Stimulated activated CD4-positive, alpha-beta T cell treated with anti-CD3 and anti-CD28 coated beads, Interleukin-15, amount 100 ng/mL, for 48 hours (primary cell): ENCODE measurements around the gene SYNE1.
"Not testable (repeated sequence)": the region's sequence is repeated elsewhere in the genome, so short reads cannot be mapped to it uniquely, and the experiment has no call there.

ENCODE experiments used
- DNase-seq, 2 donors: peaks; one replicate each; pipeline ENCODE4 v3.0.0-alpha.2; 2020; ENCODE audit warnings: low read depth in 2 of 2

SYNE1 gene

GRCh38 chr6:152372945-152373344, 264.2 kb downstream of the SYNE1 start:
- DNase-seq, result no peak

- no peak for DNase-seq
Measured at GRCh38 chr6:152371775-152372174, 265.4 kb downstream of the SYNE1 start.

GRCh38 chr6:152368751-152369624, 268.2 kb downstream of the SYNE1 start:
- DNase-seq, result no peak

- no peak for DNase-seq
Measured at GRCh38 chr6:152364866-152365265, 272.3 kb downstream of the SYNE1 start.

GRCh38 chr6:152360034-152360433, 277.1 kb downstream of the SYNE1 start:
- no peak for DNase-seq

- no peak for DNase-seq
Measured at GRCh38 chr6:152356662-152357061, 280.5 kb downstream of the SYNE1 start.

GRCh38 chr6:152356016-152356415, 281.1 kb downstream of the SYNE1 start:
- DNase-seq, result no peak

GRCh38 chr6:152355166-152355565, 282.0 kb downstream of the SYNE1 start:
- no peak for DNase-seq

GRCh38 chr6:152353440-152353839, 283.7 kb downstream of the SYNE1 start:
- DNase-seq, result no peak

- no peak for DNase-seq
Measured at GRCh38 chr6:152351742-152352141, 285.4 kb downstream of the SYNE1 start.

GRCh38 chr6:152351110-152351509, 286.1 kb downstream of the SYNE1 start:
- no peak for DNase-seq

- DNase-seq, result no peak
Measured at GRCh38 chr6:152348116-152348515, 289.0 kb downstream of the SYNE1 start.

- DNase-seq, result no peak
Measured at GRCh38 chr6:152343735-152344360, 293.3 kb downstream of the SYNE1 start.

GRCh38 chr6:152341596-152341995, 295.6 kb downstream of the SYNE1 start:
- no peak for DNase-seq

- DNase-seq, result peak; percentile 13 to 35
Measured at GRCh38 chr6:152338335-152339125, 298.6 kb downstream of the SYNE1 start.

GRCh38 chr6:152334555-152334954, 302.6 kb downstream of the SYNE1 start:
- DNase-seq, result no peak

GRCh38 chr6:152330961-152331360, 306.2 kb downstream of the SYNE1 start:
- no peak for DNase-seq

- DNase-seq, result no peak
Measured at GRCh38 chr6:152329638-152330448, 307.3 kb downstream of the SYNE1 start.

GRCh38 chr6:152328200-152328599, 309.0 kb downstream of the SYNE1 start:
- not testable (repeated sequence) for DNase-seq

- no peak for DNase-seq
Measured at GRCh38 chr6:152323376-152323775, 313.8 kb downstream of the SYNE1 start.

- DNase-seq, result no peak
Measured at GRCh38 chr6:152318278-152318677, 318.9 kb downstream of the SYNE1 start.

- DNase-seq, result no peak
Measured at GRCh38 chr6:152316024-152316423, 321.1 kb downstream of the SYNE1 start.
